A549 (cell line): ENCODE measurements around the gene FOXA1. TPM values are rescaled to one million over a fixed set of nuclear protein-coding genes. Genes with fewer than 3 reads are reported as not detected.

Experiments
- ATAC-seq, 2 experiments: fragments of 200-7000 bp in 1 of 2; fragments of >200 bp in 1 of 2; cut with Nextera tagmentation in 1 of 2; cut with Tn5 transposase in 1 of 2; 3 replicates each; pipeline versions ENCODE4 v1.8.0 to v1.9.1; 2018 to 2020; ENCODE audit warnings: mild to moderate bottlenecking in 1 of 2, moderate library complexity in 1 of 2
- CTCF ChIA-PET: fragments of 300-600 bp; sonication (Branson Sonifier 250); formaldehyde crosslinking; extraction: SDS; loops from one replicate; lab custom pipeline; 2021; ENCODE audit warnings: antibody characterized with exemption, inconsistent platforms; lab: Yijun Ruan, JAX
- POLR2A ChIA-PET: fragments of 350-600 bp; formaldehyde crosslinking; extraction: SDS; loops from one replicate; lab custom pipeline; 2021; ENCODE audit warnings: antibody characterized with exemption, inconsistent platforms; lab: Yijun Ruan, JAX
- DNase-seq, 2 experiments: peaks; one replicate each; pipeline versions ENCODE4 v3.0.0 to v3.0.0-alpha.2; 2011 to 2016; ENCODE audit warnings: low read depth in 1 of 2, low spot score in 1 of 2
- FAIRE-seq: peaks from 2 replicates; lab custom pipeline; 2011; peaks lifted over from hg19 to GRCh38; lab: Jason Lieb, UNC
- H3K27ac ChIP-seq, 2 experiments: fragments of >200 bp; sonication (Bioruptor Twin); formaldehyde crosslinking; 3 replicates each; pipeline ENCODE4 v1.5.1; 2016 to 2017
- H3K4me1 ChIP-seq: fragments of >200 bp; sonication (Bioruptor Twin); formaldehyde crosslinking; 3 replicates; pipeline ENCODE4 v1.6.1; 2016
- H3K4me2 ChIP-seq: fragments of >200 bp; sonication (Bioruptor Twin); formaldehyde crosslinking; 3 replicates; pipeline ENCODE4 v1.6.1; 2016
- H3K4me3 ChIP-seq: fragments of >200 bp; sonication (Bioruptor Twin); formaldehyde crosslinking; 3 replicates; pipeline ENCODE4 v1.5.1; 2016
- H3K9me3 ChIP-seq: fragments of >200 bp; sonication (Bioruptor Twin); formaldehyde crosslinking; 3 replicates; pipeline ENCODE4 v1.6.1; 2016
- CBX8 ChIP-seq: fragments of 200-600 bp; sonication (generic); IDR thresholded peaks from 2 replicates; pipeline ENCODE4 v1.6.1; 2016
- CHD2 ChIP-seq: fragments of 150-350 bp; IDR thresholded peaks from 2 replicates; pipeline ENCODE4 v1.6.1; 2014; ENCODE audit warnings: low read length; ENCODE audit not compliant: partially characterized antibody
- EHMT2 ChIP-seq: fragments of 200-600 bp; sonication (generic); IDR thresholded peaks from 2 replicates; pipeline ENCODE4 v1.6.1; 2016; ENCODE audit warnings: antibody characterized with exemption, low read depth, mild to moderate bottlenecking, moderate library complexity
- ESRRA ChIP-seq: fragments of 150-350 bp; IDR thresholded peaks from 2 replicates; pipeline ENCODE4 v1.6.1; 2014; ENCODE audit warnings: mild to moderate bottlenecking, low read length, borderline replicate concordance
- FOXS1 ChIP-seq: fragments of 250-450 bp; sonication (Bioruptor Pico); IDR thresholded peaks from 2 replicates; pipeline ENCODE4 v1.5.0; 2020; ENCODE audit warnings: mild to moderate bottlenecking, moderate library complexity
- HOXB13 ChIP-seq: fragments of 250-450 bp; sonication (Bioruptor Pico); IDR thresholded peaks from 2 replicates; pipeline ENCODE4 v1.5.0; 2020; ENCODE audit warnings: low read depth, mild to moderate bottlenecking, moderate library complexity
- KDM1A ChIP-seq: fragments of 200-600 bp; sonication (generic); IDR thresholded peaks from 2 replicates; pipeline ENCODE4 v1.6.1; 2016; ENCODE audit warnings: low read depth, mild to moderate bottlenecking
- MAZ ChIP-seq: fragments of 150-350 bp; IDR thresholded peaks from 2 replicates; pipeline ENCODE4 v1.6.1; 2014; ENCODE audit warnings: antibody characterized with exemption, low read depth, low read length, borderline replicate concordance
- MYC ChIP-seq: IDR thresholded peaks from 2 replicates; pipeline ENCODE4 v1.6.1; 2012; ENCODE audit warnings: mild to moderate bottlenecking, inconsistent platforms, low read length, improper control_type of control experiment, borderline replicate concordance
- NPAS2 ChIP-seq: fragments of 250-450 bp; sonication (Bioruptor Pico); IDR thresholded peaks from 2 replicates; pipeline ENCODE4 v1.8.0; 2022; ENCODE audit warnings: mild to moderate bottlenecking, moderate library complexity, borderline replicate concordance
- NR3C1 ChIP-seq: fragments of >200 bp; sonication (Bioruptor Twin); formaldehyde crosslinking; IDR thresholded peaks from 3 replicates; pipeline ENCODE4 v1.6.1; 2017
- RFX5 ChIP-seq: fragments of 450-650 bp; IDR thresholded peaks from 2 replicates; pipeline ENCODE4 v1.7.1; 2014; ENCODE audit warnings: antibody characterized with exemption, mild to moderate bottlenecking, moderate library complexity
- TP53 ChIP-seq: fragments of 250-450 bp; sonication (Bioruptor Pico); IDR thresholded peaks from 2 replicates; pipeline ENCODE4 v1.5.0; 2021; ENCODE audit warnings: mild to moderate bottlenecking, moderate library complexity
- ZC3H11A ChIP-seq: fragments of 450-650 bp; IDR thresholded peaks from 2 replicates; pipeline ENCODE4 v1.6.1; 2014; ENCODE audit warnings: antibody characterized with exemption, mild to moderate bottlenecking
- ZFP36 ChIP-seq: fragments of 450-650 bp; IDR thresholded peaks from 2 replicates; pipeline ENCODE4 v1.6.1; 2014; ENCODE audit warnings: borderline replicate concordance; ENCODE audit not compliant: partially characterized antibody
- ZSCAN20 ChIP-seq: fragments of 250-450 bp; sonication (Bioruptor Pico); IDR thresholded peaks from 2 replicates; pipeline ENCODE4 v1.8.0; 2022; ENCODE audit warnings: mild to moderate bottlenecking, moderate library complexity
- WGBS: methylation state at CpG from one replicate; pipeline ENCODE4 v1.1.6; 2017; ENCODE audit errors: missing lambda C conversion rate; 5-methylcytosine and 5-hydroxymethylcytosine counted together
- polyA plus RNA-seq, 4 experiments: library from polyadenylated mRNA; depleted of rRNA in 3 of 4; stranded (reverse); fragments of >200 nt; fragmentation: RNase III in 1 of 4; extraction: RNeasy Plus Mini Kit Qiagen cat#74134 plus additional on column Dnase treatment in 1 of 4; gene quantifications; 2 replicates in 3 of 4; 3 replicates in 1 of 4; pipeline ENCODE4 v1.2.3, GENCODE V29; 2011 to 2017
- TF ChIP-seq, protein P1 (sequence below): fragments of >200 bp; sonication (Bioruptor Twin); formaldehyde crosslinking; IDR thresholded peaks from 2 replicates; pipeline ENCODE4 v1.6.1; 2016
- TF ChIP-seq, protein P2 (sequence below): fragments of >200 bp; sonication (Bioruptor Twin); formaldehyde crosslinking; IDR thresholded peaks from 3 replicates; pipeline ENCODE4 v1.6.1; 2016
- TF ChIP-seq, protein P3 (sequence below): IDR thresholded peaks from 2 replicates; pipeline ENCODE4 v1.6.1; 2012
- TF ChIP-seq, protein P4 (sequence below): fragments of 200-600 bp; sonication (generic); IDR thresholded peaks from 2 replicates; pipeline ENCODE4 v1.6.1; 2016; ENCODE audit warnings: antibody characterized with exemption, mild to moderate bottlenecking, moderate library complexity
- TF ChIP-seq, protein P5 (sequence below): fragments of 150-350 bp; IDR thresholded peaks from 2 replicates; pipeline ENCODE4 v1.6.1; 2014; ENCODE audit warnings: low read depth, mild to moderate bottlenecking, low read length

The FOXA1 gene
- polyA plus RNA-seq, 2 of the 4 experiments (the other 2 are of a cell fraction), result 5.5 to 17.9 TPM

DNA sequence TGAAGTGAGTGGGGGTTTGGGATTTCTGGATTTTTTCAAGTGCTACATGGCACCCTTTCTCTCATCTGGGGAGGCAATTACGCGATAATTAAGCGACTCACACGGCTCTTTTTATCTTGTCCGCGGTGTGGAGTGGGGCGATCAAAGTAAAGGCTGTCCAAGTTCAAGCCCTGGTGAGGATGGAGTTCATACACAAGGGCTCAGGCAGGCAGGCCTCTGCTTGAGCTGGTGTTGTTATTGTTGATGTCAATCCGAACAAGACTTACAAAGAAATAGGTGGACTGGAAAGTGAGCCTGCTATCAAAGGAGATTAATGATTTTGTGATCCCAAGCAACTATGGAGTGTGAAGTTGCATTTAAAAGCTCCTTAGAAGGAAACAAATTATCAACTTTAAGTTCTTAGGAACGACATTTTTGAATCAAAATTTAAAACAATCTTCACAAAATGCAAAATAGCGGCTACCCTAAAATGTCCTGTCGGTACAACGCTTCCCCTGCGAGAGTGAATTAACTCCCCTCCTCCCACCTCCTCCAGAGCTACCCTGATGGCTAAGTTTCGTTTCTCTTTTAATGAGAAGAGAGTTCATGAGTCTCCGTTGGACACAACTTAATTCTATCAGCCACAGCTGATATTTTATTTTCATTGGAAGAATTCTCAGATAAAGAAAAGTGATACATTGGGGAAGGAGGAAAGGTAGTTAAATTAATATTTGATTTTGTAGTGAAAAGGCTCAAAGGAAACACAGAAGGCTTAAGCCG, 5.9 kb downstream of the FOXA1 start:
- H3K4me1 ChIP-seq, result peaks cover 21% of the 10 kb centered on the region
- peak overlapping the region; percentile 60; the same call in 2 of the 3 replicates for H3K4me3 ChIP-seq
- POLR2A ChIA-PET, result interaction anchor here (0.5 kb wide), 1 partner anchor 63 kb away, joined by 3 read pairs; no protein-coding TSS in a partner anchor
- TF ChIP-seq, protein P1, sequence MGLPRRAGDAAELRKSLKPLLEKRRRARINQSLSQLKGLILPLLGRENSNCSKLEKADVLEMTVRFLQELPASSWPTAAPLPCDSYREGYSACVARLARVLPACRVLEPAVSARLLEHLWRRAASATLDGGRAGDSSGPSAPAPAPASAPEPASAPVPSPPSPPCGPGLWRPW, result no peak
- TF ChIP-seq CBX8 (no peak), MYC (no peak), FOXS1 (CRISPR knock-in tag) (no peak), HOXB13 (CRISPR knock-in tag) (no peak), NR3C1 (no peak), EHMT2 (no peak), NPAS2 (CRISPR knock-in tag) (no peak), ZFP36 (no peak), ESRRA (no peak), KDM1A (no peak)
- TF ChIP-seq, protein P2, sequence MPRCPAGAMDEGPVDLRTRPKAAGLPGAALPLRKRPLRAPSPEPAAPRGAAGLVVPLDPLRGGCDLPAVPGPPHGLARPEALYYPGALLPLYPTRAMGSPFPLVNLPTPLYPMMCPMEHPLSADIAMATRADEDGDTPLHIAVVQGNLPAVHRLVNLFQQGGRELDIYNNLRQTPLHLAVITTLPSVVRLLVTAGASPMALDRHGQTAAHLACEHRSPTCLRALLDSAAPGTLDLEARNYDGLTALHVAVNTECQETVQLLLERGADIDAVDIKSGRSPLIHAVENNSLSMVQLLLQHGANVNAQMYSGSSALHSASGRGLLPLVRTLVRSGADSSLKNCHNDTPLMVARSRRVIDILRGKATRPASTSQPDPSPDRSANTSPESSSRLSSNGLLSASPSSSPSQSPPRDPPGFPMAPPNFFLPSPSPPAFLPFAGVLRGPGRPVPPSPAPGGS, result no peak
- TF ChIP-seq, protein P3, sequence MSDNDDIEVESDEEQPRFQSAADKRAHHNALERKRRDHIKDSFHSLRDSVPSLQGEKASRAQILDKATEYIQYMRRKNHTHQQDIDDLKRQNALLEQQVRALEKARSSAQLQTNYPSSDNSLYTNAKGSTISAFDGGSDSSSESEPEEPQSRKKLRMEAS, result no peak
- TF ChIP-seq, protein P4, sequence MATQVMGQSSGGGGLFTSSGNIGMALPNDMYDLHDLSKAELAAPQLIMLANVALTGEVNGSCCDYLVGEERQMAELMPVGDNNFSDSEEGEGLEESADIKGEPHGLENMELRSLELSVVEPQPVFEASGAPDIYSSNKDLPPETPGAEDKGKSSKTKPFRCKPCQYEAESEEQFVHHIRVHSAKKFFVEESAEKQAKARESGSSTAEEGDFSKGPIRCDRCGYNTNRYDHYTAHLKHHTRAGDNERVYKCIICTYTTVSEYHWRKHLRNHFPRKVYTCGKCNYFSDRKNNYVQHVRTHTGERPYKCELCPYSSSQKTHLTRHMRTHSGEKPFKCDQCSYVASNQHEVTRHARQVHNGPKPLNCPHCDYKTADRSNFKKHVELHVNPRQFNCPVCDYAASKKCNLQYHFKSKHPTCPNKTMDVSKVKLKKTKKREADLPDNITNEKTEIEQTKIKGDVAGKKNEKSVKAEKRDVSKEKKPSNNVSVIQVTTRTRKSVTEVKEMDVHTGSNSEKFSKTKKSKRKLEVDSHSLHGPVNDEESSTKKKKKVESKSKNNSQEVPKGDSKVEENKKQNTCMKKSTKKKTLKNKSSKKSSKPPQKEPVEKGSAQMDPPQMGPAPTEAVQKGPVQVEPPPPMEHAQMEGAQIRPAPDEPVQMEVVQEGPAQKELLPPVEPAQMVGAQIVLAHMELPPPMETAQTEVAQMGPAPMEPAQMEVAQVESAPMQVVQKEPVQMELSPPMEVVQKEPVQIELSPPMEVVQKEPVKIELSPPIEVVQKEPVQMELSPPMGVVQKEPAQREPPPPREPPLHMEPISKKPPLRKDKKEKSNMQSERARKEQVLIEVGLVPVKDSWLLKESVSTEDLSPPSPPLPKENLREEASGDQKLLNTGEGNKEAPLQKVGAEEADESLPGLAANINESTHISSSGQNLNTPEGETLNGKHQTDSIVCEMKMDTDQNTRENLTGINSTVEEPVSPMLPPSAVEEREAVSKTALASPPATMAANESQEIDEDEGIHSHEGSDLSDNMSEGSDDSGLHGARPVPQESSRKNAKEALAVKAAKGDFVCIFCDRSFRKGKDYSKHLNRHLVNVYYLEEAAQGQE, result no peak
- TF ChIP-seq, protein P5, sequence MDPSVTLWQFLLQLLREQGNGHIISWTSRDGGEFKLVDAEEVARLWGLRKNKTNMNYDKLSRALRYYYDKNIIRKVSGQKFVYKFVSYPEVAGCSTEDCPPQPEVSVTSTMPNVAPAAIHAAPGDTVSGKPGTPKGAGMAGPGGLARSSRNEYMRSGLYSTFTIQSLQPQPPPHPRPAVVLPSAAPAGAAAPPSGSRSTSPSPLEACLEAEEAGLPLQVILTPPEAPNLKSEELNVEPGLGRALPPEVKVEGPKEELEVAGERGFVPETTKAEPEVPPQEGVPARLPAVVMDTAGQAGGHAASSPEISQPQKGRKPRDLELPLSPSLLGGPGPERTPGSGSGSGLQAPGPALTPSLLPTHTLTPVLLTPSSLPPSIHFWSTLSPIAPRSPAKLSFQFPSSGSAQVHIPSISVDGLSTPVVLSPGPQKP, result no peak
- DNase-seq (peak in 1 of 2 experiments; percentile 52), FAIRE-seq (no peak), ATAC-seq (no peak)
- H3K27ac ChIP-seq, result peak overlapping the region; percentile 84 to 89
- H3K9me3 ChIP-seq, result no peaks in the 10 kb centered on the region
- WGBS, result 38% methylated on average over 16 of the region's 16 CpGs
- peak overlapping the region; percentile 95 for H3K4me2 ChIP-seq
- CTCF ChIA-PET, result interaction anchor here (0.7 to 2.1 kb wide), 5 partner anchors 142 to 358 kb away, joined by 3 to 8 read pairs (median 3); no protein-coding TSS in a partner anchor

DNA sequence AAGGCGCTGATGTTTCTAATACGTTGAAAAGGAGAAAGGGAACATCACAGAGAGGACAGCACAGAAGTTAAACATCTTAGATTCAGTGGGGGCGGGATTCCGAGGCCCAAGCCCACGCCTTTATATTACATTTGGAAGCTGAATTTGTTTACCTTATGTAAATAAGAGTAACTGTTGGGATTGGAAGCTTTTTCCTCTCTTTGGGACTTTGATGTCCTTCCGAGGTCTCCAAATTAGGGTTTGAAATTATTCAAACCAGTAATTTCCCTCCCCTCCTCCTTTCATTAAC, 6.4 kb downstream of the FOXA1 start:
- Histone ChIP-seq H3K27ac (peak overlapping the region; percentile 84 to 89), H3K4me2 (peak overlapping the region; percentile 95), H3K4me1 (peaks cover 21% of the 10 kb centered on the region), H3K4me3 (peak overlapping the region; percentile 60), H3K9me3 (no peaks in the 10 kb centered on the region)
- FAIRE-seq (no peak), DNase-seq (no peak), ATAC-seq (peak in 1 of 2 experiments; percentile 4; a peak in 3 of 6 replicates)
- 21% methylated on average over 6 of the region's 6 CpGs for WGBS
- TF ChIP-seq MAZ (no peak), ZSCAN20 (CRISPR knock-in tag) (no peak), ZC3H11A (no peak), EHMT2 (no peak), RFX5 (no peak), TP53 (CRISPR knock-in tag) (no peak), ZFP36 (no peak), CHD2 (no peak), ESRRA (no peak)
- POLR2A ChIA-PET, result no interaction called here
- CTCF ChIA-PET, result interaction anchor here (1.3 to 2.1 kb wide), 3 partner anchors 339 to 358 kb away, joined by 3 to 8 read pairs (median 7); no protein-coding TSS in a partner anchor
